H1 (cell line): Measurements from ENCODE around the gene ZNF512B. TPM values are rescaled to one million over a fixed set of nuclear protein-coding genes. Genes with fewer than 3 reads are reported as not detected.
A peak's percentile ranks its signal among the peaks of the same experiment; 100 is the strongest.

Experiments used
- CTBP2 ChIP-seq: IDR thresholded peaks from 2 replicates; pipeline ENCODE4 v1.7.0; 2011; ENCODE audit warnings: borderline replicate concordance, mild to moderate bottlenecking, moderate library complexity, mixed read lengths, low read length; ENCODE audit not compliant: insufficient read depth, insufficient read length
- HDAC2 ChIP-seq, 2 experiments: fragments of 300-600 bp in 1 of 2; sonication (generic) in 1 of 2; IDR thresholded peaks; 2 replicates each; pipeline ENCODE4 v1.6.1; 2011 to 2012; ENCODE audit warnings: low read depth in 2 of 2, low read length in 2 of 2, mild to moderate bottlenecking in 2 of 2, moderate library complexity in 2 of 2, borderline replicate concordance in 1 of 2, inconsistent platforms in 1 of 2
- polyA plus RNA-seq, 7 experiments: library from polyadenylated mRNA; depleted of rRNA in 3 of 7; stranded (reverse) in 5 of 7; unstranded in 2 of 7; fragments of >200 nt in 5 of 7; fragments of 200-250 nt in 2 of 7; gene quantifications; 1 replicate in 5 of 7; 2 replicates in 1 of 7; 4 replicates in 1 of 7; pipeline versions ENCODE4 v1.2.1 to v1.2.3, GENCODE V29; 2011 to 2013; ENCODE audit warnings: missing spikeins in 2 of 7, mixed read lengths in 2 of 7
- total RNA-seq: library from RNA; stranded (reverse); fragmentation: NEBNext Ultra II Directional; extraction: Animal tissue kit (Norgen Biotek cat#: 25700); gene quantifications from 2 replicates; pipeline ENCODE4 v1.2.1, GENCODE V29; 2021

Gene ZNF512B
- total and polyA plus RNA-seq, 2 of the 8 experiments (the other 6 are each of a cell fraction or from before 2014, with no cell fraction given) = 7.3 to 26.6 TPM

GRCh38 chr20:63955281-63955826 is 14.4 kb downstream of the ZNF512B start (continued):
- TF ChIP-seq CTBP2 (no peak), HDAC2 (IDR thresholded peaks at IDR 0.05; ENCODE audit: borderline replicate concordance in 1 of 2, low read depth in 2 of 2, low read length in 2 of 2) (0 out of 4 replicates have a peak, but pooled peaks of 1 of the 2 experiments have one; percentile 75)
